Activated T-cell treated with anti-CD3 and anti-CD28 coated beads, Interleukin-2, amount 50 U/mL, for 72 hours (primary cell): ENCODE data around the gene CLCN2. TPM values are rescaled to one million over a fixed set of nuclear protein-coding genes. Genes with fewer than 3 reads are reported as not detected.

Experiments used
- ATAC-seq, 2 donors: fragments of 150-1000 bp; cut with Tn5 transposase; replicated peaks in 1 of 2; 2 replicates each; pipeline ENCODE4 v1.10.0; 2021; ENCODE audit warnings: moderate library complexity in 2 of 2, mild to moderate bottlenecking in 1 of 2
- DNase-seq, 2 donors: peaks; one replicate each; pipeline ENCODE4 v3.0.0; 2021 to 2022; ENCODE audit warnings: mixed read lengths in 1 of 2
- H3K27ac Mint-ChIP-seq: one replicate; pipeline ENCODE4 v1.8.0; 2022; ENCODE audit warnings: mild to moderate bottlenecking, moderate library complexity, mixed read lengths
- H3K27me3 Mint-ChIP-seq: one replicate; pipeline ENCODE4 v1.8.0; 2022; ENCODE audit warnings: low read depth, mixed read lengths
- H3K36me3 Mint-ChIP-seq, 2 donors: one replicate each; pipeline ENCODE4 v1.8.0; 2022; ENCODE audit warnings: mixed read lengths in 2 of 2, mild to moderate bottlenecking in 1 of 2; ENCODE audit not compliant: insufficient read depth in 2 of 2
- H3K4me1 Mint-ChIP-seq: one replicate; pipeline ENCODE4 v1.8.0; 2022; ENCODE audit warnings: low read depth, mixed read lengths
- H3K4me3 Mint-ChIP-seq, 2 donors: one replicate each; pipeline ENCODE4 v1.8.0; 2022; ENCODE audit warnings: mild to moderate bottlenecking in 2 of 2, mixed read lengths in 2 of 2, moderate library complexity in 2 of 2
- H3K9me3 Mint-ChIP-seq, 2 donors: one replicate each; pipeline ENCODE4 v1.8.0; 2022; ENCODE audit warnings: mixed read lengths in 2 of 2
- total RNA-seq, 2 donors: library from RNA; stranded (reverse); gene quantifications; one replicate each; pipeline ENCODE4 v1.2.3, GENCODE V29; 2022

CLCN2 gene
- total RNA-seq, 2 donors from 2014 or later: 3.1 to 3.9 TPM

GRCh38 chr3:184386047-184386806, 24.8 kb upstream of the CLCN2 start:
- Mint-ChIP-seq H3K27ac (no peak overlapping the region), H3K36me3 (no peaks in the 10 kb centered on the region), H3K9me3 (no peaks in the 10 kb centered on the region), H3K4me3 (no peak overlapping the region), H3K4me1 (no peaks in the 10 kb centered on the region), H3K27me3 (peaks cover 33% of the 10 kb centered on the region)
- no peak for DNase-seq
- ATAC-seq: no peak

- Mint-ChIP-seq H3K4me3 (no peak overlapping the region), H3K27me3 (peaks cover 21% of the 10 kb centered on the region), H3K36me3 (peaks cover 0 to 3% of the 10 kb centered on the region in 2 donors), H3K9me3 (no peaks in the 10 kb centered on the region), H3K27ac (no peak overlapping the region), H3K4me1 (no peaks in the 10 kb centered on the region)
- DNase-seq (no peak), ATAC-seq (no peak)
Measured at GRCh38 chr3:184384856-184385422, 23.5 kb upstream of the CLCN2 start.

GRCh38 chr3:184384342-184384741, 22.9 kb upstream of the CLCN2 start:
- Mint-ChIP-seq H3K27me3 (peaks cover 24% of the 10 kb centered on the region), H3K4me1 (no peaks in the 10 kb centered on the region), H3K27ac (no peak overlapping the region), H3K36me3 (peaks cover 0 to 3% of the 10 kb centered on the region in 2 donors), H3K9me3 (no peaks in the 10 kb centered on the region), H3K4me3 (no peak overlapping the region)
- ATAC-seq (no peak), DNase-seq (no peak)

- DNase-seq: no peak
- H3K36me3 Mint-ChIP-seq: peaks cover 0 to 4% of the 10 kb centered on the region in 2 donors
- peaks cover 32% of the 10 kb centered on the region for H3K27me3 Mint-ChIP-seq
- no peak overlapping the region for H3K4me3 Mint-ChIP-seq
- no peaks in the 10 kb centered on the region for H3K9me3 Mint-ChIP-seq
- H3K4me1 Mint-ChIP-seq: no peaks in the 10 kb centered on the region
- no peak for ATAC-seq
- H3K27ac Mint-ChIP-seq: no peak overlapping the region
Measured at GRCh38 chr3:184383033-184383740, 21.8 kb upstream of the CLCN2 start.

GRCh38 chr3:184382326-184383032, 21.1 kb upstream of the CLCN2 start:
- H3K9me3 Mint-ChIP-seq: no peaks in the 10 kb centered on the region
- ATAC-seq (no peak), DNase-seq (no peak)
- peaks cover 0 to 4% of the 10 kb centered on the region in 2 donors for H3K36me3 Mint-ChIP-seq
- peaks cover 37% of the 10 kb centered on the region for H3K27me3 Mint-ChIP-seq
- H3K27ac Mint-ChIP-seq: no peak overlapping the region
- no peak overlapping the region for H3K4me3 Mint-ChIP-seq
- H3K4me1 Mint-ChIP-seq: no peaks in the 10 kb centered on the region

- Mint-ChIP-seq H3K27ac (no peak overlapping the region), H3K36me3 (peaks cover 0 to 4% of the 10 kb centered on the region in 2 donors)
Measured at GRCh38 chr3:184381261-184382224, 20.1 kb upstream of the CLCN2 start.

GRCh38 chr3:184380627-184381260, 19.3 kb upstream of the CLCN2 start:
- DNase-seq: peak in 1 of 2 donors; percentile 27
- Mint-ChIP-seq H3K4me3 (peak overlapping the region; percentile 71 to 73), H3K27me3 (peaks cover 53% of the 10 kb centered on the region), H3K4me1 (no peaks in the 10 kb centered on the region), H3K27ac (no peak overlapping the region), H3K36me3 (peaks cover 0 to 4% of the 10 kb centered on the region in 2 donors), H3K9me3 (no peaks in the 10 kb centered on the region)
- ATAC-seq: peak; percentile 55 to 64

More at GRCh38 chr3:184381261-184382224, 20.1 kb upstream of the CLCN2 start:
- DNase-seq (peak in 1 of 2 donors; percentile 16), ATAC-seq (peak; percentile 33)
- Mint-ChIP-seq H3K27me3 (peaks cover 47% of the 10 kb centered on the region), H3K9me3 (no peaks in the 10 kb centered on the region), H3K4me3 (peak overlapping the region; percentile 71 to 73), H3K4me1 (no peaks in the 10 kb centered on the region)

GRCh38 chr3:184380185-184380626, 18.8 kb upstream of the CLCN2 start:
- Mint-ChIP-seq H3K27ac (no peak overlapping the region), H3K9me3 (no peaks in the 10 kb centered on the region), H3K4me1 (no peaks in the 10 kb centered on the region), H3K4me3 (no peak overlapping the region), H3K27me3 (peaks cover 58% of the 10 kb centered on the region), H3K36me3 (peaks cover 0 to 4% of the 10 kb centered on the region in 2 donors)
- DNase-seq (peak; percentile 41 to 49), ATAC-seq (peak; percentile 61 to 66)

GRCh38 chr3:184379358-184380184, 18.2 kb upstream of the CLCN2 start, which contains the start of gene CHRD:
Gene CHRD, plus strand, starts transcription at chr3:184380054. Its CDS starts 265 bp downstream, at chr3:184380319.
- Mint-ChIP-seq H3K27ac (no peak within 1 kb of the TSS), H3K36me3 (peaks cover 0 to 4% of the 10 kb centered on the region in 2 donors), H3K9me3 (no peaks in the 10 kb centered on the region), H3K4me1 (no peaks in the 10 kb centered on the region), H3K27me3 (peaks cover 58% of the 10 kb centered on the region), H3K4me3 (peak within 1 kb of the TSS; percentile 71 to 74)
- ATAC-seq (peak in 1 of 2 donors; percentile 38), DNase-seq (no peak)

- Mint-ChIP-seq H3K27me3 (peaks cover 51% of the 10 kb centered on the region), H3K4me3 (peak overlapping the region; percentile 56 to 74), H3K4me1 (no peaks in the 10 kb centered on the region), H3K27ac (no peak overlapping the region), H3K36me3 (peaks cover 0 to 4% of the 10 kb centered on the region in 2 donors), H3K9me3 (no peaks in the 10 kb centered on the region)
- DNase-seq (no peak), ATAC-seq (no peak)
Measured at GRCh38 chr3:184378651-184379357, 17.4 kb upstream of the CLCN2 start.
